HG02938 (cell line): ENCODE measurements around the gene UBE3B.

Experiments used
- ATAC-seq: cut with Tn5 transposase; IDR thresholded peaks from one replicate; pipeline ENCODE4 v1.9.1; 2021; ENCODE audit warnings: mild to moderate bottlenecking, moderate library complexity; ENCODE audit not compliant: unreplicated experiment

The UBE3B gene

GRCh38 chr12:109524466-109525278, 47.2 kb downstream of the UBE3B start:
- no peak for ATAC-seq

GRCh38 chr12:109525279-109525585, 47.8 kb downstream of the UBE3B start:
- ATAC-seq: no peak

GRCh38 chr12:109527489-109528123, 50.2 kb downstream of the UBE3B start:
- no peak for ATAC-seq

- ATAC-seq: no peak
These were observed 52.5 kb downstream of the UBE3B start for GRCh38 chr12:109529691-109530640.

- ATAC-seq: no peak
These were observed 54.0 kb downstream of the UBE3B start for GRCh38 chr12:109531411-109531810.

GRCh38 chr12:109532721-109533486, 55.5 kb downstream of the UBE3B start:
- no peak for ATAC-seq

- no peak for ATAC-seq
These were observed 56.0 kb downstream of the UBE3B start for GRCh38 chr12:109533487-109533740.

- ATAC-seq: no peak
These were observed 57.0 kb downstream of the UBE3B start for GRCh38 chr12:109534456-109534855.

GRCh38 chr12:109535231-109535862, 57.9 kb downstream of the UBE3B start:
- ATAC-seq: no peak

- ATAC-seq: no peak
These were observed 58.4 kb downstream of the UBE3B start for GRCh38 chr12:109535863-109536250.

GRCh38 chr12:109537136-109537535, 59.7 kb downstream of the UBE3B start:
- ATAC-seq: no peak

- ATAC-seq: no peak
These were observed 60.9 kb downstream of the UBE3B start for GRCh38 chr12:109538191-109538863.

- no peak for ATAC-seq
These were observed 62.1 kb downstream of the UBE3B start for GRCh38 chr12:109539508-109539907.

GRCh38 chr12:109540526-109541412, 63.3 kb downstream of the UBE3B start:
- no peak for ATAC-seq

- no peak for ATAC-seq
These were observed 63.9 kb downstream of the UBE3B start for GRCh38 chr12:109541413-109541726.

GRCh38 chr12:109542014-109542413, 64.6 kb downstream of the UBE3B start:
- ATAC-seq: no peak

GRCh38 chr12:109542876-109543275, 65.4 kb downstream of the UBE3B start:
- ATAC-seq: no peak

GRCh38 chr12:109544955-109545531, 67.6 kb downstream of the UBE3B start:
- no peak for ATAC-seq

- ATAC-seq: no peak
These were observed 68.4 kb downstream of the UBE3B start for GRCh38 chr12:109545826-109546225.
